Islet precursor cell (in vitro differentiated cells): ENCODE results near the gene LRP4.
"Not testable (repeated sequence)": the region's sequence is repeated elsewhere in the genome, so short reads cannot be mapped to it uniquely, and the experiment has no call there.

ENCODE experiments used
- DNase-seq: peaks from one replicate; pipeline ENCODE4 v3.0.0-alpha.2; 2018

The LRP4 gene, protein sequence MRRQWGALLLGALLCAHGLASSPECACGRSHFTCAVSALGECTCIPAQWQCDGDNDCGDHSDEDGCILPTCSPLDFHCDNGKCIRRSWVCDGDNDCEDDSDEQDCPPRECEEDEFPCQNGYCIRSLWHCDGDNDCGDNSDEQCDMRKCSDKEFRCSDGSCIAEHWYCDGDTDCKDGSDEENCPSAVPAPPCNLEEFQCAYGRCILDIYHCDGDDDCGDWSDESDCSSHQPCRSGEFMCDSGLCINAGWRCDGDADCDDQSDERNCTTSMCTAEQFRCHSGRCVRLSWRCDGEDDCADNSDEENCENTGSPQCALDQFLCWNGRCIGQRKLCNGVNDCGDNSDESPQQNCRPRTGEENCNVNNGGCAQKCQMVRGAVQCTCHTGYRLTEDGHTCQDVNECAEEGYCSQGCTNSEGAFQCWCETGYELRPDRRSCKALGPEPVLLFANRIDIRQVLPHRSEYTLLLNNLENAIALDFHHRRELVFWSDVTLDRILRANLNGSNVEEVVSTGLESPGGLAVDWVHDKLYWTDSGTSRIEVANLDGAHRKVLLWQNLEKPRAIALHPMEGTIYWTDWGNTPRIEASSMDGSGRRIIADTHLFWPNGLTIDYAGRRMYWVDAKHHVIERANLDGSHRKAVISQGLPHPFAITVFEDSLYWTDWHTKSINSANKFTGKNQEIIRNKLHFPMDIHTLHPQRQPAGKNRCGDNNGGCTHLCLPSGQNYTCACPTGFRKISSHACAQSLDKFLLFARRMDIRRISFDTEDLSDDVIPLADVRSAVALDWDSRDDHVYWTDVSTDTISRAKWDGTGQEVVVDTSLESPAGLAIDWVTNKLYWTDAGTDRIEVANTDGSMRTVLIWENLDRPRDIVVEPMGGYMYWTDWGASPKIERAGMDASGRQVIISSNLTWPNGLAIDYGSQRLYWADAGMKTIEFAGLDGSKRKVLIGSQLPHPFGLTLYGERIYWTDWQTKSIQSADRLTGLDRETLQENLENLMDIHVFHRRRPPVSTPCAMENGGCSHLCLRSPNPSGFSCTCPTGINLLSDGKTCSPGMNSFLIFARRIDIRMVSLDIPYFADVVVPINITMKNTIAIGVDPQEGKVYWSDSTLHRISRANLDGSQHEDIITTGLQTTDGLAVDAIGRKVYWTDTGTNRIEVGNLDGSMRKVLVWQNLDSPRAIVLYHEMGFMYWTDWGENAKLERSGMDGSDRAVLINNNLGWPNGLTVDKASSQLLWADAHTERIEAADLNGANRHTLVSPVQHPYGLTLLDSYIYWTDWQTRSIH (N-terminal part only)

GRCh38 chr11:46918083-46918787, at the start of gene LRP4:
TSS of gene LRP4 (minus strand) at chr11:46918550. CDS start at chr11:46918379, 171 bp downstream.
- DNase-seq: peak; percentile 67

DNA sequence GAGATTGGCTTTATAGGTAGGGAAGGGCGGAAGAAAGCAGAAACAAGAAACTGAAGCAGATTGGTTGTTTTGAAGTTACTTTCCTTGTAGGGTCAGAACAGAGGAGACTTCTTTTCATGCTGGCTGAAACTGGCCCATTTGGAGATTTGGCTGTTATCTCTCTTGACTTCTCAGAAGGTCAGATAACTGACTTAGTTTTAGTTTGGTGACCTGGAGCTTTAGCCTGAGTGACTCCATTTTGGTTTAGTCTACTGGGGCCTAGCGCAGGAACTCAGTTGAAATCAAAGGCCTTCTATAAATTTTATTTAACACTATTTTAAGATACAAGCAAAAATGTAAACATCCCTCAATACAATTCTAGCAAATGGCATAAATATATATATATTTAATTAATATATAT, 49.6 kb upstream of the LRP4 start:
- no peak for DNase-seq

- DNase-seq: no peak
Observed at GRCh38 chr11:46966773-46967172, 48.4 kb upstream of the LRP4 start.

DNA sequence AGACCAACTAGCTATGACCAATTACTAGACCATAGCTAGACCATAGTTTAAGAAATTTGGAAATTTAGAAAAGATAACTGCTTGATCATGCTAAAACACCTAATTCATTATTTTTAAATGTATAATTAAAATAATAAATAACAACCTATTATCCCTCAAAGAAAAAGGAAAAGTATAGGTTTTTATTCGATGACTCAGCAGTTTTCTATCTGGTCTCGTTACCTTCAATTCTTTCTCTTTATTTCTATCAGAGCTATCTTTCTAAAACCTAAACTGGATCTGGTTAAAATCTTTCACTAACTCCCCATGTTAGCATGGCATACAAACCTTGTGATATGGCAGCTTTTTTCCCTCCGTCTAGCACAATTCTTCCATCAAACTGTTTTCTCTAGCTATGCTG, 45.5 kb upstream of the LRP4 start:
- DNase-seq: no peak

DNA sequence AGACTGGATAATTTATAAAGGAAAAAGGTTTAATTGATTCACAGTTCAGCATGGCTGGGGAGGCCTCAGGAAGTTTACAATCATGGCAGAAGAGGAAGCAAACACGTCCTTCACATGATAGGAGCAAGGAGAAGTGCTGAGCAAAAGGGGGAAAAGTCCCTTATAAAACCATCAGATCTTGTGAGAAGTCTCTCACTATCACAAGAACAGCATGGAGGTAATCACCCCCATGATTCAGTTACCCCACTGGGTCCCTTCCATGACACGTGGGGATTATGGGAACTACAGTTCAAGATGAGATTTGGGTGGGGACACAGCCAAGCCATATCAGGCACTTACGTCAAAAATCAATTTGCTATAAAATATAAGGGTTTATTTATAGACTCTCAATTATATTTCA, 43.5 kb upstream of the LRP4 start:
- DNase-seq: not testable (repeated sequence)

DNA sequence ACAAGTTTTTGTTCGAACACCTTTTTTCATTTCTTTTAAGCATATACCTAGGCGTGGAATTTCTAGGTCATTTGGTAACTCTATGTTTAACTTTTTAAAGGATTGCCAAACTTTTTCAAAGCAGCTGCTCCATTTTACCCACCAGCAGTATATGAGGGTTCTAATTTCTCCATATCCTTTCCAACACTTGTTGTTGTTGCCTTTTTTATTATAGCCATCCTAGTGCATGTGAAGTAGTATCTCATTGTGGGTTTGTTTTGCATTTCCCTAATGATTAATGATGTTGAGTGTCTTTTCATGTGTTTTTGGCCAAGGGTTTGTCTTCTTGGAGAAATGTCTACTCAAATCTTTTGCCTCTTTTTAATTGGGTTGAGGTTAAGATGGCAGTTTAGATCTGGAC, 42.7 kb upstream of the LRP4 start:
- no peak for DNase-seq

DNA sequence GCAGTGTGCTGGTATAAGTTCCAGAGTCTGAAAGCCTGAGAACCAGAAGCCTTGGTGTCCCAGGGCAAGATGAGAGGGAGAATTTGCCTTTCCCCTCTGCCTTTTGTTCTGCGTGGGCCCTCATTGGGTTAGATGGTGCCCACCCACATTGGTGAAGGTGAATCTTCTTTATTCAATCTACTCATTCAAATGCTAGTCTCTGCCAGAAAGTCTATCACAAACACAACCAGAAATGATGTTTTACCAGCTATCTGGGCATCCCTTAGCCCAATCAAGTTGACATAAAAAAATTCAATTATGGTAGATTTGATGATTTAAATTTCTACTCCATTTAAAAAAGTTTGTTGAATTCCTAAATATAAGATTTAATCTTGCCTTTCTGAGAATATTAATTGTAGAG, 40.4 kb upstream of the LRP4 start:
- DNase-seq: no peak

DNA sequence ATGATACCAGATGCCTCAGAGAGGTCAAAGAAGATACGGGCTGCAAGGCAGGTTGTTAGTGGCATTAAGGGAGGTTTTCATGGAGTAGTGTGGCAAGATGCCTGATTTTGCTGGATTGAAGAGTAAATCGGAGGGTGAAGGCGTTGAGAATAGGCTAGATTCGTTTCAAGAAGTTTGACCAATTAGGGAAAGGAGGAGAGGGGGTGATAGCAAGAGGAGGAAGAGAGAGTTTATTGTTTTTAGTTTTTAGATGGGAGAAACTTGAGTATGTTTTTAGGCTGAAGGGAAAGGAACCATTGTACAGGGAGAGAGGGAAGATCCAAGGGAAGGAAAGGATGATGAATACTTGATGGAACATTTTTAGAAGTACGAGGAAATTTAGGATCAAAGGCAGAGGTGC, 34.7 kb upstream of the LRP4 start:
- no peak for DNase-seq

GRCh38 chr11:46952553-46952952, 34.2 kb upstream of the LRP4 start:
- no peak for DNase-seq

GRCh38 chr11:46951864-46952263, 33.5 kb upstream of the LRP4 start:
- no peak for DNase-seq

DNA sequence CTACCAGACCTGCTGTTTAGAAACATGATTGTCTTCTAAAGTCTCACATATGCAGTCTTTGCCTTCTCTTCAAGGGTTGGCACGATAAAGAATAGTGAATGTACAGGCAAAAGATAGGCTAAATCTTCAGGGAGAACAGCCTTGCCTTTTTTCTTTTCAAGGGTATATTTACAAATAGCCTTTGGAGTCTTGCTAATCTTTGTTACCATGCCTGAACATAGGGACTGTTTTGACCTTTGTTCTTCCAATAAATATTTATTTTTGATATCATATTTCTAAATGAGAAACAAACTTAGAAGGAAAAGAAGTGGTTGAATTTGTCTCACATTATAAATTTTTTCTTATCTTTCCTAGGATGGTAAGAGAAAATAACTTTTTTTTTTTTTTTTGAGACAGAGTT, 30.9 kb upstream of the LRP4 start:
- no peak for DNase-seq

DNA sequence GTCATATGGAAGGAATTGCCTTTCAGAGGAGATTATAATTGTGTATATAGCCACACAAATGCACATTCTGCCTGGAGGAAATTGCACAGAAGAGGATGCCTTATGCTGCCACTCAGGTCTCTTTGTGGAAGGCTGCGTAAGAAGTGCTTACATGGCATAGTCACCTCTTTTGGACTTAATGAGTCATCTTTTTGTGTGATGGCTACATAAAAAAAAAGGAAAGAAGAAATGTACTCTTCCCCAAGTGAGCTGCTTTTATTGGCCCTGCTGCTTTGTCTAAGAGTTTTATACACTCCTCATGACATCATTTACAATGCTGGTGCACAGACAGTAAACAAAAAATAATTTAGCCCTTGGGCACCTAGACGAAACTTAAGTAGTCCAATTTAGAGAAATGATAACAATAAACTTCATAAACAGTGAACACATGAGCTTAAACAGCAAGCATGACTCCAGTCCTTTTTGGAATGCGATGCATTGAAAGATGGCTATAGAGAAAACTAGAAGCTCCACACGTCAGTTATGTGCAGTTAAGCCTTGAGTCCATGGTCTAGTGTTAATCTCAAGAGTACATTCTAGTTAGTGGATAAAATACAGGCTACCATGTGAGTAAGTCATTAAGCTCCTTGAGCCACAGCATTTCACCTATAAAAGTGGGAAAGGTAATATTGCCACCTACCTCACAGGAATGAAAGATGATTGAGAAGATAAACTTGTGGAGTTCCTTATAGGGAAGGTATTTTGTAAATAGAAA, 30.2 kb upstream of the LRP4 start:
- DNase-seq: no peak

DNA sequence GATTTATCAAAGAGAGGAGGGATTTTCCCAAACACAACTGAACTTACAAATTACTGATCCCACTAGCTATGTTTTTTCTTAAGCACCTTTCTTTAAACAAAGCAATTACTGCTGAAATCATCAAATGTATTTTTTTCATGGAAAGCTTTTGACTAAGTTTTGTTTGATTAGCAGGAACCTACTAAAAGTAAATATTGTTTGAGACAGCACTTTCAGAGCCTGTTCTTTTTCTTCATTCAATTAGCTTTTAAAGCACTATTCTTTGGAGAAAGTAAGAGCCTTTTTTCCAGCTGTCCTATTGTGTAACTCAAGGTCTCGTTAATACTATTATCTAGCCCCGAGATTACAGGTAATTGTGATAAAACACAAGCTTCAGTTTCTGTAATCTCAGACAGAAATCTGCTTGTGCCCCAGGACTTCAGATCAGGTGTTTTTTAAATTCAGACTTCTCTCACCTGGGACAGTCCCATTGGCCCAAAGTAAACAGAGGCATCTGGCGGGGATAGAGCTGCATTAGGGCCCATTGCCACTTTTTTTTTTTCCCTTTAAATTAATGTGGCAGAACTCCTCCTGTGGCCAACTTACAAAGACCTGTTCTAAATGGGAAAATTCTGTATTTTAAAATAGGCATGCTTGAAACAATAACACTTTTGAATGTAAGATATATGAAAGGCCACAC, 29.2 kb upstream of the LRP4 start:
- DNase-seq: no peak

- DNase-seq: no peak
Observed at GRCh38 chr11:46944356-46945075, 26.2 kb upstream of the LRP4 start.

DNA sequence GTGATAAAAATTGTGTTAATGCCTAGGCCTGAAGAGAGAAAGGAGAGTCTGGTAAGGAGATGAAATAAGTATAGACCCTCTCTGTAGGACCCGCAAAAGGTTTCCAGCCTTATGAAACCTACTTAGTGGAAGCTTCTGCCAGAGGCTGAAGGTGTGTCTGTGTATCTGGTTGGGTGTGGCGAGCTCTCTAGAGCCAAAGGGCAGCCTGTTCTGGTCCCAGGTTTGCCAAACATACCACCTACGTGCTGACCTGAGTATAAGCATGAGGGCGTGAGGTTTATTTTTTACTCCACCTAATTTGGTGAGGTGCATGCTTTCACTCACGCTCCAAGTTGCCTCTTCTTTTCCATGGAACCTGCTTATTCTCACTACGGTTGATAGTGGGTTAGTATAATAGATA, 23.8 kb upstream of the LRP4 start:
- DNase-seq: no peak

- peak; percentile 96 for DNase-seq
Observed at GRCh38 chr11:46936138-46937110, 18.1 kb upstream of the LRP4 start, which contains the start of gene CSTPP1. TSS of gene CSTPP1 (plus strand) at chr11:46936761. CDS start at chr11:46936806, 45 bp downstream.

DNA sequence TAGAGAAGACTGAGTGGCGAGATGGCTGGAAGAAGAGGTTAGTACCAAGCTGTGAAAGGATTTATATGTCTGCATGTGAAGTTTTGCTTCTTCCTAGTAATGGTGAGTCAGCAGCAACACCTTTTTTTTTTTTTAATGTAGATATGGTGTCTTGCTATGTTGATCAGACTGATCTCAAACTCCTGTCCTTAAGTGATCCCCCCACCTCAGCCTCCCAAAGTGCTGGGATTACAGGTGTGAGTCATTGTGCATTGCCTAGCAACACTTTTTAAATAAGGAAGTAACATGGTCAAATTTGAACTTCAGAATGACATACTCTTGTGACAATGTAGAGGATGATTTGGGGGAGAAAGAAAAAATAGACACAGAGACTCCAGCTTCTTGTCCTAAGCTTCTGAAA, 11.7 kb upstream of the LRP4 start:
- DNase-seq: no peak

DNA sequence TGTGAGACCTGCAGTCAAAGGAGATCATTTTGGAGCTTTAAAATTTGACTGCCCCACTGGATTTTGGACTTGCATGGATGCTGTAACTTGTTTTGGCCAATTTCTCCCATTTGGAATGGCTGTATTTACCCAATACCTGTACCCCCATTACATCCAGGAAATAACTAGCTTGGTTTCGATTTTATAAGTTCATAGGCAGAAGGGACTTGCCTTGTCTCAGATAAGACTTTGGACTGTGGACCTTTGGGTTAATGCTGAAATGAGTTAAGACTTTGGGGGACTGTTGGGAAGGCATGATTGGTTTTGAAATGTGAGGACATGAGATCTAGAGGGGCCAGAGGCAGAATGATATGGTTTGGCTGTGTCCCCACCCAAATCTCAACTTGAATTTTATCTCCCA, 10.4 kb upstream of the LRP4 start:
- DNase-seq: not testable (repeated sequence)

- DNase-seq: not testable (repeated sequence)
Observed at GRCh38 chr11:46927928-46928327, 9.6 kb upstream of the LRP4 start.
